WTC11 (cell line): ENCODE results near the gene AKIRIN1. TPM values are rescaled to one million over a fixed set of nuclear protein-coding genes. Genes with fewer than 3 reads are reported as not detected.

Source experiments
- ATAC-seq: fragments of 200-7000 bp; cut with Tn5 transposase; 2 replicates; pipeline ENCODE4 v1.10.0; 2021; ENCODE audit warnings: mild to moderate bottlenecking, moderate library complexity
- CTCF ChIA-PET: fragments of 300-600 bp; sonication (Branson Sonifier 250); formaldehyde crosslinking; loops from one replicate; lab custom pipeline; 2021; ENCODE audit warnings: antibody characterized with exemption; lab: Charles Lee
- POLR2A ChIA-PET: fragments of 350-600 bp; sonication (Branson Sonifier 250); formaldehyde crosslinking; loops from one replicate; lab custom pipeline; 2021; ENCODE audit warnings: antibody characterized with exemption; lab: Charles Lee
- DNase-seq: peaks from one replicate; pipeline ENCODE4 v3.0.0; 2021; ENCODE audit warnings: low spot score
- H3K27ac Mint-ChIP-seq: 2 replicates; pipeline ENCODE4 v1.8.0; 2021; ENCODE audit warnings: mixed read lengths
- H3K27me3 Mint-ChIP-seq: 2 replicates; pipeline ENCODE4 v1.8.0; 2021; ENCODE audit warnings: low read depth, mild to moderate bottlenecking, moderate library complexity, mixed read lengths
- H3K36me3 Mint-ChIP-seq: 2 replicates; pipeline ENCODE4 v1.8.0; 2021; ENCODE audit warnings: mixed read lengths
- H3K4me1 Mint-ChIP-seq: 2 replicates; pipeline ENCODE4 v1.8.0; 2022; ENCODE audit warnings: mixed read lengths
- H3K4me3 Mint-ChIP-seq: 2 replicates; pipeline ENCODE4 v1.8.0; 2021; ENCODE audit warnings: mild to moderate bottlenecking, moderate library complexity, mixed read lengths
- H3K9me3 Mint-ChIP-seq: 2 replicates; pipeline ENCODE4 v1.8.0; 2021; ENCODE audit warnings: mixed read lengths
- ATF3 ChIP-seq: sonication (generic); formaldehyde crosslinking; conservative IDR thresholded peaks from 2 replicates; pipeline ENCODE4 v1.8.1; 2022; ENCODE audit warnings: mild to moderate bottlenecking, missing genetic modification reagents
- ETV6 ChIP-seq: sonication (generic); formaldehyde crosslinking; IDR thresholded peaks from 2 replicates; pipeline ENCODE4 v1.8.1; 2022; ENCODE audit warnings: mild to moderate bottlenecking, missing genetic modification reagents
- FOXJ3 ChIP-seq: sonication (generic); formaldehyde crosslinking; IDR thresholded peaks from 2 replicates; pipeline ENCODE4 v1.9.0; 2021; ENCODE audit warnings: missing genetic modification reagents, mild to moderate bottlenecking, borderline replicate concordance
- GRHL2 ChIP-seq: fragments of 250-450 bp; sonication (Bioruptor Pico); IDR thresholded peaks from 2 replicates; pipeline ENCODE4 v1.8.0; 2022; ENCODE audit warnings: mild to moderate bottlenecking, moderate library complexity; ENCODE audit not compliant: insufficient replicate concordance, severe bottlenecking
- HMGXB4 ChIP-seq: sonication (generic); formaldehyde crosslinking; IDR thresholded peaks from 2 replicates; pipeline ENCODE4 v1.8.1; 2023; ENCODE audit warnings: mild to moderate bottlenecking, moderate library complexity, missing genetic modification reagents
- IRF2 ChIP-seq: sonication (generic); formaldehyde crosslinking; IDR thresholded peaks from 2 replicates; pipeline ENCODE4 v1.8.0; 2022; ENCODE audit warnings: low read depth, missing genetic modification reagents, borderline replicate concordance
- JAZF1 ChIP-seq: fragments of 250-450 bp; sonication (Bioruptor Pico); IDR thresholded peaks from 2 replicates; pipeline ENCODE4 v1.9.0; 2021; ENCODE audit warnings: moderate library complexity, mild to moderate bottlenecking, inconsistent platforms
- RORB ChIP-seq: fragments of 250-450 bp; sonication (Bioruptor Pico); IDR thresholded peaks from 2 replicates; pipeline ENCODE4 v1.9.0; 2021; ENCODE audit warnings: mild to moderate bottlenecking
- ZBTB21 ChIP-seq: sonication (generic); formaldehyde crosslinking; IDR thresholded peaks from 2 replicates; pipeline ENCODE4 v1.8.1; 2023; ENCODE audit warnings: mild to moderate bottlenecking, missing genetic modification reagents, borderline replicate concordance
- ZBTB43 ChIP-seq: sonication (generic); formaldehyde crosslinking; IDR thresholded peaks from 2 replicates; pipeline ENCODE4 v1.8.1; 2023; ENCODE audit warnings: mild to moderate bottlenecking, missing genetic modification reagents
- ZNF138 ChIP-seq: sonication (generic); formaldehyde crosslinking; conservative IDR thresholded peaks from 2 replicates; pipeline ENCODE4 v1.8.1; 2022; ENCODE audit warnings: mild to moderate bottlenecking, moderate library complexity, missing genetic modification reagents
- ZNF423 ChIP-seq: fragments of 250-450 bp; sonication (Bioruptor Pico); IDR thresholded peaks from 2 replicates; pipeline ENCODE4 v2.1.2; 2022; ENCODE audit warnings: mild to moderate bottlenecking, moderate library complexity
- total RNA-seq: library from RNA; stranded (reverse); gene quantifications from 3 replicates; pipeline ENCODE4 v1.2.3, GENCODE V29; 2021
- TF ChIP-seq, protein P1 (sequence below): sonication (generic); formaldehyde crosslinking; IDR thresholded peaks from 2 replicates; pipeline ENCODE4 v1.8.1; 2022; ENCODE audit warnings: mild to moderate bottlenecking, missing genetic modification reagents, moderate library complexity, borderline replicate concordance
- TF ChIP-seq, protein P2 (sequence below): sonication (generic); formaldehyde crosslinking; IDR thresholded peaks from 2 replicates; pipeline ENCODE4 v1.8.0; 2023; ENCODE audit warnings: missing genetic modification reagents
- TF ChIP-seq, protein P3 (sequence below): sonication (generic); formaldehyde crosslinking; IDR thresholded peaks from 2 replicates; pipeline ENCODE4 v1.8.1; 2023; ENCODE audit warnings: mild to moderate bottlenecking, missing genetic modification reagents, borderline replicate concordance
- TF ChIP-seq, protein P4 (sequence below): fragments of 250-450 bp; sonication (Bioruptor Pico); IDR thresholded peaks from 2 replicates; pipeline ENCODE4 v1.9.0; 2021; ENCODE audit warnings: mild to moderate bottlenecking

AKIRIN1 gene
- total RNA-seq, 1 experiment from 2014 or later: 183 TPM

DNA sequence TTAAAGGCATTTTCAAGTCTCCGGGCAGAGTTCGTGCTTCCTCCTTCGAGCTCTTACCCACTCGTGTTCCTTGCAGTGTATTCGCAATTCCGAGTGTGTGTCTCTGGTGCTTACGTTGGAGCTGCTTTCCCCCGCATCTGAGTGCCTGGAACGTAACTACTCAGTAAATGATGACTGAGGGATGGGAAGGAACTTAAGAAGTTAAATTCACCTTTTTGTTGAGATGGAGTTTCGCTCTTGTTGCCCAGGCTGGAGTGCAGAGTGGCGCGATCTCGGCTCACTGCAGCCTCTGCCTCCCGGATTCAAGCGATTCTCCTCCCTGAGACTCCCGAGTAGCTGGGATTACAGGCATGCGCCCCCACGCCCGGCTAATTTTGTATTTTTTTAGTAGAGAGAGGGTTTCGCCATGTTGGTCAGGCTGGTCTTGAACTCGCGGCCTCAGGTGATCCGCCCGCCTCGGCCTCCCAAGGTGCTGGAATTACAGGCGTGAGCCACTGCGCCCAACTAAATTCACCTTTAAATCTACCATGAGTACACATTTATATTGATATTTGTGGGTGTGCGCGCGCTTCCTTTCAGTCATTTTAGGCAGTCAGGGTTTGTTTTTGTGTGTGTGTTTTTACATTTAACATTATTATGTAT lies 35.9 kb downstream of the AKIRIN1 start:
- CTCF ChIA-PET: interaction anchor here (0.7 to 1.6 kb wide), 9 partner anchors 11 to 134 kb away, joined by 3 to 8 read pairs (median 5); no protein-coding TSS in a partner anchor

More for the DNA sequence above, 35.9 kb downstream of the AKIRIN1 start:
- no peak for ATAC-seq
- Mint-ChIP-seq H3K9me3 (peaks cover 5% of the 10 kb centered on the region), H3K4me3 (peak overlapping the region; percentile 94), H3K36me3 (peaks cover 34% of the 10 kb centered on the region), H3K27ac (peak overlapping the region; percentile 100), H3K27me3 (peaks cover 3% of the 10 kb centered on the region; the same call in 1 of the 2 replicates), H3K4me1 (peaks cover 9% of the 10 kb centered on the region)
- no peak for DNase-seq
- POLR2A ChIA-PET: interaction anchor here (0.5 to 1.6 kb wide), 8 partner anchors 8 to 154 kb away, joined by 3 to 15 read pairs (median 6); partner anchors contain the start of genes AKIRIN1 and MYCBP
- TF ChIP-seq ZBTB43 (no peak), IRF2 (CRISPR knock-in tag) (no peak), FOXJ3 (CRISPR knock-in tag) (no peak), ZNF423 (CRISPR knock-in tag) (no peak), ZBTB21 (CRISPR knock-in tag) (no peak), ATF3 (no peak), ETV6 (no peak), ZNF138 (CRISPR knock-in tag) (no peak), JAZF1 (CRISPR knock-in tag) (no peak), GRHL2 (no peak), RORB (no peak), HMGXB4 (CRISPR knock-in tag) (no peak)
- TF ChIP-seq, protein P1, sequence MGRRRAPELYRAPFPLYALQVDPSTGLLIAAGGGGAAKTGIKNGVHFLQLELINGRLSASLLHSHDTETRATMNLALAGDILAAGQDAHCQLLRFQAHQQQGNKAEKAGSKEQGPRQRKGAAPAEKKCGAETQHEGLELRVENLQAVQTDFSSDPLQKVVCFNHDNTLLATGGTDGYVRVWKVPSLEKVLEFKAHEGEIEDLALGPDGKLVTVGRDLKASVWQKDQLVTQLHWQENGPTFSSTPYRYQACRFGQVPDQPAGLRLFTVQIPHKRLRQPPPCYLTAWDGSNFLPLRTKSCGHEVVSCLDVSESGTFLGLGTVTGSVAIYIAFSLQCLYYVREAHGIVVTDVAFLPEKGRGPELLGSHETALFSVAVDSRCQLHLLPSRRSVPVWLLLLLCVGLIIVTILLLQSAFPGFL (CRISPR knock-in tag): no peak
- TF ChIP-seq, protein P2, sequence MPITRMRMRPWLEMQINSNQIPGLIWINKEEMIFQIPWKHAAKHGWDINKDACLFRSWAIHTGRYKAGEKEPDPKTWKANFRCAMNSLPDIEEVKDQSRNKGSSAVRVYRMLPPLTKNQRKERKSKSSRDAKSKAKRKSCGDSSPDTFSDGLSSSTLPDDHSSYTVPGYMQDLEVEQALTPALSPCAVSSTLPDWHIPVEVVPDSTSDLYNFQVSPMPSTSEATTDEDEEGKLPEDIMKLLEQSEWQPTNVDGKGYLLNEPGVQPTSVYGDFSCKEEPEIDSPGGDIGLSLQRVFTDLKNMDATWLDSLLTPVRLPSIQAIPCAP (CRISPR knock-in tag): no peak
- TF ChIP-seq, protein P3, sequence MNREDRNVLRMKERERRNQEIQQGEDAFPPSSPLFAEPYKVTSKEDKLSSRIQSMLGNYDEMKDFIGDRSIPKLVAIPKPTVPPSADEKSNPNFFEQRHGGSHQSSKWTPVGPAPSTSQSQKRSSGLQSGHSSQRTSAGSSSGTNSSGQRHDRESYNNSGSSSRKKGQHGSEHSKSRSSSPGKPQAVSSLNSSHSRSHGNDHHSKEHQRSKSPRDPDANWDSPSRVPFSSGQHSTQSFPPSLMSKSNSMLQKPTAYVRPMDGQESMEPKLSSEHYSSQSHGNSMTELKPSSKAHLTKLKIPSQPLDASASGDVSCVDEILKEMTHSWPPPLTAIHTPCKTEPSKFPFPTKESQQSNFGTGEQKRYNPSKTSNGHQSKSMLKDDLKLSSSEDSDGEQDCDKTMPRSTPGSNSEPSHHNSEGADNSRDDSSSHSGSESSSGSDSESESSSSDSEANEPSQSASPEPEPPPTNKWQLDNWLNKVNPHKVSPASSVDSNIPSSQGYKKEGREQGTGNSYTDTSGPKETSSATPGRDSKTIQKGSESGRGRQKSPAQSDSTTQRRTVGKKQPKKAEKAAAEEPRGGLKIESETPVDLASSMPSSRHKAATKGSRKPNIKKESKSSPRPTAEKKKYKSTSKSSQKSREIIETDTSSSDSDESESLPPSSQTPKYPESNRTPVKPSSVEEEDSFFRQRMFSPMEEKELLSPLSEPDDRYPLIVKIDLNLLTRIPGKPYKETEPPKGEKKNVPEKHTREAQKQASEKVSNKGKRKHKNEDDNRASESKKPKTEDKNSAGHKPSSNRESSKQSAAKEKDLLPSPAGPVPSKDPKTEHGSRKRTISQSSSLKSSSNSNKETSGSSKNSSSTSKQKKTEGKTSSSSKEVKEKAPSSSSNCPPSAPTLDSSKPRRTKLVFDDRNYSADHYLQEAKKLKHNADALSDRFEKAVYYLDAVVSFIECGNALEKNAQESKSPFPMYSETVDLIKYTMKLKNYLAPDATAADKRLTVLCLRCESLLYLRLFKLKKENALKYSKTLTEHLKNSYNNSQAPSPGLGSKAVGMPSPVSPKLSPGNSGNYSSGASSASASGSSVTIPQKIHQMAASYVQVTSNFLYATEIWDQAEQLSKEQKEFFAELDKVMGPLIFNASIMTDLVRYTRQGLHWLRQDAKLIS: no peak
- TF ChIP-seq, protein P4, sequence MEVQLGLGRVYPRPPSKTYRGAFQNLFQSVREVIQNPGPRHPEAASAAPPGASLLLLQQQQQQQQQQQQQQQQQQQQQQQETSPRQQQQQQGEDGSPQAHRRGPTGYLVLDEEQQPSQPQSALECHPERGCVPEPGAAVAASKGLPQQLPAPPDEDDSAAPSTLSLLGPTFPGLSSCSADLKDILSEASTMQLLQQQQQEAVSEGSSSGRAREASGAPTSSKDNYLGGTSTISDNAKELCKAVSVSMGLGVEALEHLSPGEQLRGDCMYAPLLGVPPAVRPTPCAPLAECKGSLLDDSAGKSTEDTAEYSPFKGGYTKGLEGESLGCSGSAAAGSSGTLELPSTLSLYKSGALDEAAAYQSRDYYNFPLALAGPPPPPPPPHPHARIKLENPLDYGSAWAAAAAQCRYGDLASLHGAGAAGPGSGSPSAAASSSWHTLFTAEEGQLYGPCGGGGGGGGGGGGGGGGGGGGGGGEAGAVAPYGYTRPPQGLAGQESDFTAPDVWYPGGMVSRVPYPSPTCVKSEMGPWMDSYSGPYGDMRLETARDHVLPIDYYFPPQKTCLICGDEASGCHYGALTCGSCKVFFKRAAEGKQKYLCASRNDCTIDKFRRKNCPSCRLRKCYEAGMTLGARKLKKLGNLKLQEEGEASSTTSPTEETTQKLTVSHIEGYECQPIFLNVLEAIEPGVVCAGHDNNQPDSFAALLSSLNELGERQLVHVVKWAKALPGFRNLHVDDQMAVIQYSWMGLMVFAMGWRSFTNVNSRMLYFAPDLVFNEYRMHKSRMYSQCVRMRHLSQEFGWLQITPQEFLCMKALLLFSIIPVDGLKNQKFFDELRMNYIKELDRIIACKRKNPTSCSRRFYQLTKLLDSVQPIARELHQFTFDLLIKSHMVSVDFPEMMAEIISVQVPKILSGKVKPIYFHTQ: no peak
